Stimulated activated CD8-positive, alpha-beta memory T cell treated with anti-CD3 and anti-CD28 coated beads, Interleukin-15, amount 100 ng/mL, for 4 hours (primary cell): ENCODE data around the gene ACMSD.
"Not testable (repeated sequence)": the region's sequence is repeated elsewhere in the genome, so short reads cannot be mapped to it uniquely, and the experiment has no call there.

ENCODE experiments used
- DNase-seq, 2 donors: peaks; one replicate each; pipeline ENCODE4 v3.0.0-alpha.2; 2020; ENCODE audit warnings: low read depth in 2 of 2

Gene ACMSD

DNA sequence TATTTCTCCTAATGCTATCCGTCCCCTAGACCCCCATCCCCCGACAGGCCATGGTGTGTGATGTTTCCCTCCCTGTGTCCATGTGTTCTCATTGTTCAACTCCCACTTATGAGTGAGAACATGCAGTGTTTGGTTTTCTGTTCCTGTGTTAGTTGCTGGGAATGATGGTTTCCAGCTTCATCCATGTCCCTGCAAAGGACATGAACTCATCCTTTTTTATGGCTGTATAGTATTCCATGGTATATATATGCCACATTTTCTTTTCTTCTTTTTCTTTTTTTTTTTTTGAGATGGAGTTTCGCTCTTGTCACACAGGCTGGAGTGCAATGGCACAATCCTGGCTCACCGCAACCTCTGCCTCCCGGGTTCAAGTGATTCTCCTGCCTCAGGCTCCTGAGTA is 9.2 kb downstream of the ACMSD start:
- DNase-seq: not testable (repeated sequence)

DNA sequence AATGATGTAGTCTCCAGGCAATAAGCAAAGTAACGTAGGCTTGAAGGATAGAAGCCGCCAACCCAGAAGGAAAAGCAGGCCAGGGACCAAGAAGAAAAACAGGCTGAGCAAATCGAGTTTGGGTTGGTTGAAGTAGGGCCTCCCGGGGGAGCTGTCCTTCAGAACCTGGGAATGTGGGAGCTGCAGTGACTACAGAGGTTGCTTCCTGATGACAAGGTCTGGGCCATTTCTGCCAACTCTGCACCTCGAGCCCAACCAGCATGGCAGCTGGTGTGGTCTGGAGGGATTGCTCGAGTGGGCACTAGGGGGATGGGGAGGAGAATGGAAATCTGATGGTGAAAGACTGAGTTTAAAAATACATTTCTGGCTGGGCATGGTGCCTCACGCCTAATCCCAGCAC is 14.1 kb downstream of the ACMSD start:
- DNase-seq: no peak

DNA sequence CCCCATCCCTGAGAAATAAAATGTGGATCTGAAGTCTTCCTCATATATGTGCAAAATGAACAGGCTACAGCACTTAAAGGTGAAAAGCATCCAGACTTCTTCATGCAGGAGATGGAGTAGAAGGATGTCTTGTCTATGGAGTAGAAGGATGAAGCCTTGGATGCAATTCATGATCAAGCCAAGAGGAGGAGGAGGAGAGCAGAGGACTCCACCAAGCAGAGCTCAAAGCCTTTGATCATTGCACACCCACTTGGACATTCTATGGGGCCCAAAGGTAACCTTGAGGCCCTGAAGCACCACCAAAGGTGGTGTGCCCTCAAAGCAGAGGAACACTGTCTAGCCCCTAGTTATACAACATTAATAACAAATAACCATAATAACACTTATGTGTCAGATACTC is 17.3 kb downstream of the ACMSD start:
- no peak for DNase-seq

DNA sequence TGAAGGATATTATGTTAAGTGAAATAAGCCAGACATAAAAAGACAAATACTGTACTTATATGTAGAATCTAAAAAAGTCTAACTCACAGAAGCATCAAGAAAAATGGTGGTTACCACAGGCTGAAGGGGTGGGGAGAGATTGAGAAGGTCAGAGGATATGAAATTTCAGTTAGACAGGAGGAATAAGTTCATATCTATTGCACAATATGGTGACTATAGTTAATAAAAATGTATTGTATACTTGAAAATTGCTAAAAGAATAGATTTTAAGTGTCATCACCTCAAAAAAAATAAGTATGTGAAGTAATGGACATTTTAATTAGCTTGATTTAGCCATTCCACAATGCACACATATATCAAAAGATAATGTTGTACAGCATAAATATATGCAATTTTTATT is 19.8 kb downstream of the ACMSD start:
- DNase-seq: no peak

DNA sequence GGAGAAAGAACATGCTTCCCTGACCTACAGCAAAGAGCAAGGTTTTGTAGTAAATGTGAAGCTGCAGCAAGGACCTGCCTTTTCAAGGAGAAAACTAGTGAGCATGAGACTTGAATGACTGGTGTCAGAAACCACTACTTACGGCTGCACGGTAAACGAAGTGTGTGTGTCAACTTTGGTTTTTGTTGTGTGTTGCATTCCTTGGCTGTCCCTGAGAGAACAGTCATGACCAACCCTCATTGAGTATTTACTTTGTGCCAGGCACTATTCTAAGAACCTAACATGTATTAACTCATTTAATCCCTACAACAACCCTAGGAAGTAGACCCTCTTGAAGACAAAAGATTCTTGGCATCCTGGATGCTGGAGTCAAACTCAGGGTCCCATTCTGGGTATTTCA is 22.8 kb downstream of the ACMSD start:
- DNase-seq: no peak

GRCh38 chr2:134862069-134862468 is 23.7 kb downstream of the ACMSD start:
- no peak for DNase-seq

- DNase-seq: no peak
These were observed 24.3 kb downstream of the ACMSD start for GRCh38 chr2:134862674-134863073.

- DNase-seq: no peak
These were observed 25.0 kb downstream of the ACMSD start for GRCh38 chr2:134863446-134863845.

- no peak for DNase-seq
These were observed 26.8 kb downstream of the ACMSD start for GRCh38 chr2:134865067-134865787.

GRCh38 chr2:134866498-134867099 is 28.2 kb downstream of the ACMSD start:
- no peak for DNase-seq

- DNase-seq: no peak
These were observed 31.7 kb downstream of the ACMSD start for GRCh38 chr2:134869946-134870736.

- DNase-seq: no peak
These were observed 34.7 kb downstream of the ACMSD start for GRCh38 chr2:134873152-134873551.

- DNase-seq: no peak
These were observed 36.9 kb downstream of the ACMSD start for GRCh38 chr2:134875309-134875708.

- DNase-seq: no peak
These were observed 44.4 kb downstream of the ACMSD start for GRCh38 chr2:134882773-134883172.

DNA sequence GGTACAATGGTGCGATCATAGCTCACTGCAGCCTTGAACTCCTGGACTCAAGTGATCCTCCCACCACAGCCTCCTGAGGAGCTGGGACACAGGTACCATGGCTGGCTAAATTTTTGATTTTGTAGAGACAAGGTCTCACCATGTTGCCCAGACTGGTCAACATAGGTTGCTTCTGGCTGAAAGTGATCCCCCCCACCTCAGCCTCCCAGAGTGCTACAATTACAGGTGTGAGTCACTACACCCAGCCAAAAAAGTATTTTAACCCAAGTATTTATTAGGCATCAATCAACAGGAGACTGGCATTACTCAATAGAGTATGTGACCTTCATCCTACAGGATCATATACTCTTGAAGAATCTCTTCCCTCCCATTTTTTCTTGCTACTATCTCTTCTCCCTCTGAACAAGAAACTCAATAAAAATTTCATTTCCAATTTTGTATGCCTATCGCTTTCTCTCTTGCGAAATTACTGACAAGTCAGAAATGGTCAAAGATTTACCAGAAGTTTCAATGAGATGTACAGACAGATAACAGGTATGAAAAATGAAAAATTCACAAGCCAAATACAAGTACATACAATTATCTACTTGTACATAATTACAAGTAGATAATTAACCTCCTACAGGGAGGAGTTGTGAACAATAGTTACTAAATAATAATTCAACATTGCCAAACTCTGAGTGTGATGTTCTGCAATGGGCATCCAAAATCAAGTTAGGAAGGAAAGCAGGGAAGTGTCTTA is 45.3 kb downstream of the ACMSD start:
- DNase-seq: no peak

DNA sequence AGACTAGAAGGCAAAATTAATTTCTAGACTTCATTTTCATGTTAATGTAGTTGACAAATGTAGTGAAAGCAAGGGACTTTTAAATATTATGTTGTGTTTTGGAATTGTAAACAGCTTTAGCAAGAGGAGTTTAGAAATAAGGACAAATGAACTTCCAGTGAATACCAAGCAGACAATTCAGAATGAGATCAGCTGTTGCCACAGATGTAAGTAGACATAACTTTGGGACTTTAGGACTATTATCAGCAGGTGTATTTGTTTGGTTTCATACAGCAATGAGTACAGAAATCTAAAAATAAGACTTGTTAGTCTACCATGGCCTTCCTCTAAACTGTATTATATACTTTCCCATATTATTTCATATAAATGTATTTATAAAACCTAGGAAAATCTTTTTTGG is 46.0 kb downstream of the ACMSD start:
- DNase-seq: no peak

GRCh38 chr2:134892282-134893035 is 54.0 kb downstream of the ACMSD start:
- no peak for DNase-seq

- no peak for DNase-seq
These were observed 59.5 kb downstream of the ACMSD start for GRCh38 chr2:134897932-134898331.

DNA sequence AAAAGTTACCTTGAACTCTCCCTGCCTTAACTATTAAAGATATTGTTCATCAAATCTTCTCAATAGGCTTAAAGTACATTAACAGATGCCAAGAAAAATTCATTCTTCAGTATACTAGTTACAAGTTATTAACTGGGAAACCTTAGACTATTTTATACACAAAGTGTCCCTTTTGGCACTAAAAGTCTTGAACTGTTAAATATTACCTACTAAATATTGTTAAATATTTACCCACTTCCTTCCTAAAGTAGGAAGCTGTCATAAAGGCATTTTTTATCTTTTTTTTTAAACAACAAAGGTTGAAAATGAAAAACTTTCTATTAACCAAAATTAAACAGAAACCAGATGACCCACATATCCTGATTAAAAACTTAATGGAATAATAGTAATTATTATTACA is 60.8 kb downstream of the ACMSD start:
- DNase-seq: no peak

DNA sequence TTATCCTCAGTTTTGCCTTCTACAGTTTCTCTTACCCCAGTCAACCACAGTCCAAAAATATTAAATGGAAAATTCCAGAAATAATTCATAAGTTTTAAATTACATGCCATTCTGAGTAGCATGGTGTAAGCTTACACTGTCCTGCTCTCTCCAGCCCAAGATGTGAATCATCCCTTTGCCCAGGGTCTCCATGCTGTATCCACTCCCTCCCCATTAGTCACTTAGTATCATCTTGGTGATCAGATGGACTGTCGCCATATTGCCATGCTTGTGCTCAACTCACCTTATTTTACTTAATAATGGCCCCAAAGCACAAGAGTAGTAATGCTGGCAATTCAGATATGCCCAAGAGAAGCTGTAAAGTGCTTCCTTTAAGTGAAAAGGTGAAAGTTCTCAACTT is 61.7 kb downstream of the ACMSD start:
- no peak for DNase-seq

- not testable (repeated sequence) for DNase-seq
These were observed 65.3 kb downstream of the ACMSD start for GRCh38 chr2:134903701-134904100.

- no peak for DNase-seq
These were observed 66.8 kb downstream of the ACMSD start for GRCh38 chr2:134905168-134905567.
